ENCODE data around the gene MRPS27. TPM values are rescaled to one million over a fixed set of nuclear protein-coding genes. Genes with fewer than 3 reads are reported as not detected.
A peak's percentile ranks its signal among the peaks of the same experiment; 100 is the strongest.

MRPS27 gene
- total and polyA plus RNA-seq, 9 of the 15 experiments (the other 6 are each of a cell fraction or from before 2014, with no cell fraction given) = 73.6 to 144 (median 106) TPM

DNA sequence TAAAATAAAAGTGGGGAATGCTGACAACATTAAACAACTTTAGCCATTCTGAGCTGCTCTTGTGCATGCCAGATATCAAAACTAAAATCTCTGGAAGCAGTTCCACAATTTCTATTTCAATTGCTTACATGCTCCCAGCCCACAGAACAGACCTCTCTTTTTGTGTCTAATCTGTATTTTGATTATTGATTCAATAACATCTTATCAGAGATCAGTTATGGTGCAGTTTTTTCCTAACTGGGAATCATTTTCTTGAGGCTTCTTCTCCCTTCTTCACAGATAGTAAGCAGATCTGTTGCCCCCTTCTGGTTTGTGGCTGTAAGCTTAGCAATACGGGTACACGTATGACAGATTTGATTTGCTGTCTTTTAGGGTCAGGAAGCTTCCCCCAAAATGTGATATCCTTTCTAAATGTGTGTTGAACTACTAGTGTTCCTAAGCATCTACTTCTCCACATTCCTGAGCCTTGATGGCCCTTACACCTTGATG, 39.4 kb downstream of the MRPS27 start (continued):
- TF ChIP-seq, protein P1, sequence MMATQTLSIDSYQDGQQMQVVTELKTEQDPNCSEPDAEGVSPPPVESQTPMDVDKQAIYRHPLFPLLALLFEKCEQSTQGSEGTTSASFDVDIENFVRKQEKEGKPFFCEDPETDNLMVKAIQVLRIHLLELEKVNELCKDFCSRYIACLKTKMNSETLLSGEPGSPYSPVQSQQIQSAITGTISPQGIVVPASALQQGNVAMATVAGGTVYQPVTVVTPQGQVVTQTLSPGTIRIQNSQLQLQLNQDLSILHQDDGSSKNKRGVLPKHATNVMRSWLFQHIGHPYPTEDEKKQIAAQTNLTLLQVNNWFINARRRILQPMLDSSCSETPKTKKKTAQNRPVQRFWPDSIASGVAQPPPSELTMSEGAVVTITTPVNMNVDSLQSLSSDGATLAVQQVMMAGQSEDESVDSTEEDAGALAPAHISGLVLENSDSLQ (IDR thresholded peaks at IDR 0.05) = peak; percentile 61
- TF ChIP-seq HNRNPL (IDR thresholded peaks at IDR 0.05; ENCODE audit: low read depth, low read length) (no peak), PHTF2 (CRISPR knock-in tag; IDR thresholded peaks at IDR 0.05) (no peak), EZH2 (IDR thresholded peaks at IDR 0.05; ENCODE audit: borderline replicate concordance, low read depth, low read length) (no peak), YBX1 (IDR thresholded peaks at IDR 0.05) (no peak), ZNF717 (CRISPR knock-in tag; IDR thresholded peaks at IDR 0.05) (no peak), ZNF586 (CRISPR knock-in tag; conservative IDR thresholded peaks at IDR 0.05) (no peak), ZC3H4 (CRISPR knock-in tag; IDR thresholded peaks at IDR 0.05; ENCODE audit: borderline replicate concordance) (no peak), ASH1L (IDR thresholded peaks at IDR 0.05; ENCODE audit: borderline replicate concordance, low read depth, partially characterized antibody) (no peak), SLC30A9 (CRISPR knock-in tag; IDR thresholded peaks at IDR 0.05) (no peak), HDAC3 (IDR thresholded peaks at IDR 0.05; ENCODE audit: borderline replicate concordance, partially characterized antibody) (no peak), NFIX (CRISPR knock-in tag; IDR thresholded peaks at IDR 0.05; ENCODE audit: low read depth) (no peak), ZBTB1 (CRISPR knock-in tag; IDR thresholded peaks at IDR 0.05; ENCODE audit: borderline replicate concordance, low read depth) (no peak), GATA2 (CRISPR knock-in tag; IDR thresholded peaks at IDR 0.05) (no peak), HSF4 (CRISPR knock-in tag; IDR thresholded peaks at IDR 0.05; ENCODE audit: borderline replicate concordance) (no peak), ZNF23 (CRISPR knock-in tag; IDR thresholded peaks at IDR 0.05) (no peak)
- TF ChIP-seq, protein P2, sequence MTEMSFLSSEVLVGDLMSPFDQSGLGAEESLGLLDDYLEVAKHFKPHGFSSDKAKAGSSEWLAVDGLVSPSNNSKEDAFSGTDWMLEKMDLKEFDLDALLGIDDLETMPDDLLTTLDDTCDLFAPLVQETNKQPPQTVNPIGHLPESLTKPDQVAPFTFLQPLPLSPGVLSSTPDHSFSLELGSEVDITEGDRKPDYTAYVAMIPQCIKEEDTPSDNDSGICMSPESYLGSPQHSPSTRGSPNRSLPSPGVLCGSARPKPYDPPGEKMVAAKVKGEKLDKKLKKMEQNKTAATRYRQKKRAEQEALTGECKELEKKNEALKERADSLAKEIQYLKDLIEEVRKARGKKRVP (CRISPR knock-in tag; IDR thresholded peaks at IDR 0.05) = peak; percentile 59; the same call in 1 of the 2 replicates
- TF ChIP-seq, protein P3, sequence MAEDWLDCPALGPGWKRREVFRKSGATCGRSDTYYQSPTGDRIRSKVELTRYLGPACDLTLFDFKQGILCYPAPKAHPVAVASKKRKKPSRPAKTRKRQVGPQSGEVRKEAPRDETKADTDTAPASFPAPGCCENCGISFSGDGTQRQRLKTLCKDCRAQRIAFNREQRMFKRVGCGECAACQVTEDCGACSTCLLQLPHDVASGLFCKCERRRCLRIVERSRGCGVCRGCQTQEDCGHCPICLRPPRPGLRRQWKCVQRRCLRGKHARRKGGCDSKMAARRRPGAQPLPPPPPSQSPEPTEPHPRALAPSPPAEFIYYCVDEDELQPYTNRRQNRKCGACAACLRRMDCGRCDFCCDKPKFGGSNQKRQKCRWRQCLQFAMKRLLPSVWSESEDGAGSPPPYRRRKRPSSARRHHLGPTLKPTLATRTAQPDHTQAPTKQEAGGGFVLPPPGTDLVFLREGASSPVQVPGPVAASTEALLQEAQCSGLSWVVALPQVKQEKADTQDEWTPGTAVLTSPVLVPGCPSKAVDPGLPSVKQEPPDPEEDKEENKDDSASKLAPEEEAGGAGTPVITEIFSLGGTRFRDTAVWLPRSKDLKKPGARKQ (CRISPR knock-in tag; IDR thresholded peaks at IDR 0.05) = 0 out of 2 replicates have a peak, but pooled peaks have one; percentile 7
- TF ChIP-seq, protein P4, sequence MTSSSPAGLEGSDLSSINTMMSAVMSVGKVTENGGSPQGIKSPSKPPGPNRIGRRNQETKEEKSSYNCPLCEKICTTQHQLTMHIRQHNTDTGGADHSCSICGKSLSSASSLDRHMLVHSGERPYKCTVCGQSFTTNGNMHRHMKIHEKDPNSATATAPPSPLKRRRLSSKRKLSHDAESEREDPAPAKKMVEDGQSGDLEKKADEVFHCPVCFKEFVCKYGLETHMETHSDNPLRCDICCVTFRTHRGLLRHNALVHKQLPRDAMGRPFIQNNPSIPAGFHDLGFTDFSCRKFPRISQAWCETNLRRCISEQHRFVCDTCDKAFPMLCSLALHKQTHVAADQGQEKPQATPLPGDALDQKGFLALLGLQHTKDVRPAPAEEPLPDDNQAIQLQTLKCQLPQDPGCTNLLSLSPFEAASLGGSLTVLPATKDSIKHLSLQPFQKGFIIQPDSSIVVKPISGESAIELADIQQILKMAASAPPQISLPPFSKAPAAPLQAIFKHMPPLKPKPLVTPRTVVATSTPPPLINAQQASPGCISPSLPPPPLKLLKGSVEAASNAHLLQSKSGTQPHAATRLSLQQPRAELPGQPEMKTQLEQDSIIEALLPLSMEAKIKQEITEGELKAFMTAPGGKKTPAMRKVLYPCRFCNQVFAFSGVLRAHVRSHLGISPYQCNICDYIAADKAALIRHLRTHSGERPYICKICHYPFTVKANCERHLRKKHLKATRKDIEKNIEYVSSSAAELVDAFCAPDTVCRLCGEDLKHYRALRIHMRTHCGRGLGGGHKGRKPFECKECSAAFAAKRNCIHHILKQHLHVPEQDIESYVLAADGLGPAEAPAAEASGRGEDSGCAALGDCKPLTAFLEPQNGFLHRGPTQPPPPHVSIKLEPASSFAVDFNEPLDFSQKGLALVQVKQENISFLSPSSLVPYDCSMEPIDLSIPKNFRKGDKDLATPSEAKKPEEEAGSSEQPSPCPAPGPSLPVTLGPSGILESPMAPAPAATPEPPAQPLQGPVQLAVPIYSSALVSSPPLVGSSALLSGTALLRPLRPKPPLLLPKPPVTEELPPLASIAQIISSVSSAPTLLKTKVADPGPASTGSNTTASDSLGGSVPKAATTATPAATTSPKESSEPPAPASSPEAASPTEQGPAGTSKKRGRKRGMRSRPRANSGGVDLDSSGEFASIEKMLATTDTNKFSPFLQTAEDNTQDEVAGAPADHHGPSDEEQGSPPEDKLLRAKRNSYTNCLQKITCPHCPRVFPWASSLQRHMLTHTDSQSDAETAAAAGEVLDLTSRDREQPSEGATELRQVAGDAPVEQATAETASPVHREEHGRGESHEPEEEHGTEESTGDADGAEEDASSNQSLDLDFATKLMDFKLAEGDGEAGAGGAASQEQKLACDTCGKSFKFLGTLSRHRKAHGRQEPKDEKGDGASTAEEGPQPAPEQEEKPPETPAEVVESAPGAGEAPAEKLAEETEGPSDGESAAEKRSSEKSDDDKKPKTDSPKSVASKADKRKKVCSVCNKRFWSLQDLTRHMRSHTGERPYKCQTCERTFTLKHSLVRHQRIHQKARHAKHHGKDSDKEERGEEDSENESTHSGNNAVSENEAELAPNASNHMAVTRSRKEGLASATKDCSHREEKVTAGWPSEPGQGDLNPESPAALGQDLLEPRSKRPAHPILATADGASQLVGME (CRISPR knock-in tag; IDR thresholded peaks at IDR 0.05) = no peak
